ENCODE results near the gene DBN1. TPM values are rescaled to one million over a fixed set of nuclear protein-coding genes. Genes with fewer than 3 reads are reported as not detected.

Gene DBN1
- total and polyA plus RNA-seq, 2 experiments from 2014 or later: 185 to 295 TPM

GRCh38 chr5:177455661-177456590 is 17.5 kb downstream of the DBN1 start:
- DNase-seq (ENCODE audit: low read depth in 1 of 2, low spot score in 1 of 2): peak; percentile 94
- H3K9me3 ChIP-seq (ENCODE audit: low read depth): no peaks in the 10 kb centered on the region
- H3K27me3 ChIP-seq: peaks cover 8% of the 10 kb centered on the region
- peak overlapping the region; percentile 54 for H3K4me3 ChIP-seq
- TF ChIP-seq CTCF (IDR thresholded peaks at IDR 0.05; ENCODE audit: low read depth, low read length): peak; percentile 90
- H3K27ac ChIP-seq: peak overlapping the region; percentile 41
- peaks cover 9% of the 10 kb centered on the region for H3K4me1 ChIP-seq (ENCODE audit: low read depth)
- peaks cover 16% of the 10 kb centered on the region for H3K36me3 ChIP-seq

GRCh38 chr5:177455036-177455660 is 18.3 kb downstream of the DBN1 start:
- TF ChIP-seq CTCF (IDR thresholded peaks at IDR 0.05; ENCODE audit: low read depth, low read length): peak; percentile 60

GRCh38 chr5:177454397-177455035 is 18.9 kb downstream of the DBN1 start:
- TF ChIP-seq CTCF (IDR thresholded peaks at IDR 0.05; ENCODE audit: low read depth, low read length): peak; percentile 87
- Histone ChIP-seq H3K4me3 (peak overlapping the region; percentile 54), H3K36me3 (peaks cover 5% of the 10 kb centered on the region), H3K27me3 (peaks cover 8% of the 10 kb centered on the region), H3K4me1 (ENCODE audit: low read depth) (peaks cover 9% of the 10 kb centered on the region), H3K27ac (peak overlapping the region; percentile 41), H3K9me3 (ENCODE audit: low read depth) (no peaks in the 10 kb centered on the region)
- DNase-seq (ENCODE audit: low read depth in 1 of 2, low spot score in 1 of 2): peak; percentile 92 to 94

More at GRCh38 chr5:177455036-177455660, 18.3 kb downstream of the DBN1 start:
- Histone ChIP-seq H3K4me3 (peak overlapping the region; percentile 54), H3K36me3 (peaks cover 10% of the 10 kb centered on the region), H3K4me1 (ENCODE audit: low read depth) (peaks cover 9% of the 10 kb centered on the region), H3K27me3 (peaks cover 8% of the 10 kb centered on the region), H3K9me3 (ENCODE audit: low read depth) (no peaks in the 10 kb centered on the region), H3K27ac (peak overlapping the region; percentile 41)
- DNase-seq (ENCODE audit: low read depth in 1 of 2, low spot score in 1 of 2): peak; percentile 68 to 90

- Histone ChIP-seq H3K9me3 (ENCODE audit: low read depth) (no peaks in the 10 kb centered on the region), H3K36me3 (peaks cover 2% of the 10 kb centered on the region), H3K27ac (no peak overlapping the region), H3K4me1 (ENCODE audit: low read depth) (peaks cover 9% of the 10 kb centered on the region), H3K27me3 (peaks cover 8% of the 10 kb centered on the region), H3K4me3 (peak overlapping the region; percentile 54)
- DNase-seq (ENCODE audit: low read depth in 1 of 2, low spot score in 1 of 2): peak; percentile 46 to 52
- TF ChIP-seq CTCF (IDR thresholded peaks at IDR 0.05; ENCODE audit: low read depth, low read length): no peak
Measured at GRCh38 chr5:177453852-177454396, 19.5 kb downstream of the DBN1 start.
